ENCODE data around the gene PTPRD.

The PTPRD gene

GRCh38 chr9:8677741-8678140, 1935.1 kb downstream of the PTPRD start:
- Histone ChIP-seq H3K4me1 (ENCODE audit: control insufficient read depth, insufficient read depth, low read length) (0 out of 2 replicates have a peak, but pooled peaks cover 3% of the 10 kb centered on the region), H3K9me3 (ENCODE audit: control insufficient read depth, insufficient read depth, low read depth, low read length) (no peaks in the 10 kb centered on the region)

DNA sequence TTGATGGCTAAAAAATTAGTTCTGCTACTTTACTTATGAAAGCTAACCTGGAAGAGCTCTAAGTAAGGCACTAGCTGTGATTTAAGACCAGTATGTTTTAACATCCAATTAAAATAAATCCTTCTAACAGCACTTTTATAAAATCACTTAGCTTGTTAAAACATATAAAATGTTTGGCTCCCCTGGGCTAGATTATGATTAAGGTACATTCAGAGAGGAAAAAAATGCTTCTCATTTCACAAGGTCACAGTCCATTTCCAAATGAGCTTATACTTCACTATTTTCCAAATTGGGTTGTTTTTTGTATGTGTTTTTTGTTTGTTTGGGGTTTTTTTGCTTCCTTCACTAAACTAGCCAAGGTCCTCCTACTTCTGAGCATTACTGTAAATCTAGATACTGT, 1938.3 kb downstream of the PTPRD start:
- Histone ChIP-seq H3K9me3 (ENCODE audit: control insufficient read depth, insufficient read depth, low read depth, low read length) (no peaks in the 10 kb centered on the region), H3K4me1 (ENCODE audit: control insufficient read depth, insufficient read depth, low read length) (0 out of 2 replicates have a peak, but pooled peaks cover 3% of the 10 kb centered on the region), H3K4me3 (ENCODE audit: low read depth, low read length) (no peak overlapping the region), H3K36me3 (ENCODE audit: control insufficient read depth in 2 of 2, insufficient read depth in 1 of 2, low read length in 2 of 2) (no peaks in the 10 kb centered on the region), H3K27ac (ENCODE audit: extremely low read depth, low read depth, low read length) (no peak overlapping the region)
- CTCF ChIA-PET = interaction anchor here (0.9 to 1.5 kb wide), 3 partner anchors 9 to 177 kb away, joined by 3 to 5 read pairs (median 4); no protein-coding TSS in a partner anchor
- TF ChIP-seq, protein P1, sequence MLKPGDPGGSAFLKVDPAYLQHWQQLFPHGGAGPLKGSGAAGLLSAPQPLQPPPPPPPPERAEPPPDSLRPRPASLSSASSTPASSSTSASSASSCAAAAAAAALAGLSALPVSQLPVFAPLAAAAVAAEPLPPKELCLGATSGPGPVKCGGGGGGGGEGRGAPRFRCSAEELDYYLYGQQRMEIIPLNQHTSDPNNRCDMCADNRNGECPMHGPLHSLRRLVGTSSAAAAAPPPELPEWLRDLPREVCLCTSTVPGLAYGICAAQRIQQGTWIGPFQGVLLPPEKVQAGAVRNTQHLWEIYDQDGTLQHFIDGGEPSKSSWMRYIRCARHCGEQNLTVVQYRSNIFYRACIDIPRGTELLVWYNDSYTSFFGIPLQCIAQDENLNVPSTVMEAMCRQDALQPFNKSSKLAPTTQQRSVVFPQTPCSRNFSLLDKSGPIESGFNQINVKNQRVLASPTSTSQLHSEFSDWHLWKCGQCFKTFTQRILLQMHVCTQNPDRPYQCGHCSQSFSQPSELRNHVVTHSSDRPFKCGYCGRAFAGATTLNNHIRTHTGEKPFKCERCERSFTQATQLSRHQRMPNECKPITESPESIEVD (tag by site-specific recombination; IDR thresholded peaks at IDR 0.05) = peak; percentile 93
- TF ChIP-seq, protein P2, sequence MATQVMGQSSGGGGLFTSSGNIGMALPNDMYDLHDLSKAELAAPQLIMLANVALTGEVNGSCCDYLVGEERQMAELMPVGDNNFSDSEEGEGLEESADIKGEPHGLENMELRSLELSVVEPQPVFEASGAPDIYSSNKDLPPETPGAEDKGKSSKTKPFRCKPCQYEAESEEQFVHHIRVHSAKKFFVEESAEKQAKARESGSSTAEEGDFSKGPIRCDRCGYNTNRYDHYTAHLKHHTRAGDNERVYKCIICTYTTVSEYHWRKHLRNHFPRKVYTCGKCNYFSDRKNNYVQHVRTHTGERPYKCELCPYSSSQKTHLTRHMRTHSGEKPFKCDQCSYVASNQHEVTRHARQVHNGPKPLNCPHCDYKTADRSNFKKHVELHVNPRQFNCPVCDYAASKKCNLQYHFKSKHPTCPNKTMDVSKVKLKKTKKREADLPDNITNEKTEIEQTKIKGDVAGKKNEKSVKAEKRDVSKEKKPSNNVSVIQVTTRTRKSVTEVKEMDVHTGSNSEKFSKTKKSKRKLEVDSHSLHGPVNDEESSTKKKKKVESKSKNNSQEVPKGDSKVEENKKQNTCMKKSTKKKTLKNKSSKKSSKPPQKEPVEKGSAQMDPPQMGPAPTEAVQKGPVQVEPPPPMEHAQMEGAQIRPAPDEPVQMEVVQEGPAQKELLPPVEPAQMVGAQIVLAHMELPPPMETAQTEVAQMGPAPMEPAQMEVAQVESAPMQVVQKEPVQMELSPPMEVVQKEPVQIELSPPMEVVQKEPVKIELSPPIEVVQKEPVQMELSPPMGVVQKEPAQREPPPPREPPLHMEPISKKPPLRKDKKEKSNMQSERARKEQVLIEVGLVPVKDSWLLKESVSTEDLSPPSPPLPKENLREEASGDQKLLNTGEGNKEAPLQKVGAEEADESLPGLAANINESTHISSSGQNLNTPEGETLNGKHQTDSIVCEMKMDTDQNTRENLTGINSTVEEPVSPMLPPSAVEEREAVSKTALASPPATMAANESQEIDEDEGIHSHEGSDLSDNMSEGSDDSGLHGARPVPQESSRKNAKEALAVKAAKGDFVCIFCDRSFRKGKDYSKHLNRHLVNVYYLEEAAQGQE (tag by site-specific recombination; IDR thresholded peaks at IDR 0.05) = no peak
- TF ChIP-seq OSR2 (tag by site-specific recombination; IDR thresholded peaks at IDR 0.05) = 0 out of 2 replicates have a peak, but pooled peaks have one; percentile 10
- TF ChIP-seq, protein P3, sequence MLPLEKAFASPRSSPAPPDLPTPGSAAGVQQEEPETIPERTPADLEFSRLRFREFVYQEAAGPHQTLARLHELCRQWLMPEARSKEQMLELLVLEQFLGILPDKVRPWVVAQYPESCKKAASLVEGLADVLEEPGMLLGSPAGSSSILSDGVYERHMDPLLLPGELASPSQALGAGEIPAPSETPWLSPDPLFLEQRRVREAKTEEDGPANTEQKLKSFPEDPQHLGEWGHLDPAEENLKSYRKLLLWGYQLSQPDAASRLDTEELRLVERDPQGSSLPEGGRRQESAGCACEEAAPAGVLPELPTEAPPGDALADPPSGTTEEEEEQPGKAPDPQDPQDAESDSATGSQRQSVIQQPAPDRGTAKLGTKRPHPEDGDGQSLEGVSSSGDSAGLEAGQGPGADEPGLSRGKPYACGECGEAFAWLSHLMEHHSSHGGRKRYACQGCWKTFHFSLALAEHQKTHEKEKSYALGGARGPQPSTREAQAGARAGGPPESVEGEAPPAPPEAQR (tag by site-specific recombination; IDR thresholded peaks at IDR 0.05) = no peak
- TF ChIP-seq ZNF48 (tag by site-specific recombination; IDR thresholded peaks at IDR 0.05) = no peak
- POLR2A ChIA-PET = no interaction called here

More at GRCh38 chr9:8677741-8678140, 1935.1 kb downstream of the PTPRD start:
- no peak overlapping the region for H3K27ac ChIP-seq (ENCODE audit: extremely low read depth, low read depth, low read length)
- no peak overlapping the region for H3K4me3 ChIP-seq (ENCODE audit: low read depth, low read length)
- ChIA-PET CTCF (no interaction called here), POLR2A (no interaction called here)
- TF ChIP-seq SALL2 (tag by site-specific recombination; IDR thresholded peaks at IDR 0.05; ENCODE audit: borderline replicate concordance) = no peak
- TF ChIP-seq ZIC2 (tag by site-specific recombination; IDR thresholded peaks at IDR 0.05) = peak; percentile 65
- TF ChIP-seq ZNF510 (tag by site-specific recombination; IDR thresholded peaks at IDR 0.05; ENCODE audit: insufficient replicate concordance) = no peak
- no peaks in the 10 kb centered on the region for H3K36me3 ChIP-seq (ENCODE audit: control insufficient read depth in 2 of 2, insufficient read depth in 1 of 2, low read length in 2 of 2)

DNA sequence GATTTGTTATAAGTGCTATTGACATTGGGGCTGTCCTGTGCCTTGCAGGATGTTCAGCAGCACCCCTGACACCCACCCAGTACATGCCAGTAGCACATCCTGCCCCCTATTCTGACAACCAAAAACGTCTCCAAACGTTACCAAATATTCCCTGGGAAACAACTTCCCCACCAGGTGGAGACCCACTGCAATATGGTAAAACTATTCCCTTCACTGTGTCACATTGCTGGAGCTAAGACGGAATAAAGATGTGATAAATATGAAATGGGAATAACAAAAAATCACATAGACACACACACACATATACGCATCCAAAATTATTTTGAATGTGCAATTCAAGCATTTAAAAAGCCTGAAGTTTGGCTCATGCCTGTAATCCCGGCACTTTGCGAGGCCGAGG, 1939.0 kb downstream of the PTPRD start:
- no peaks in the 10 kb centered on the region for H3K9me3 ChIP-seq (ENCODE audit: control insufficient read depth, insufficient read depth, low read depth, low read length)
- ChIA-PET CTCF (interaction anchor here (1.3 to 1.5 kb wide), 2 partner anchors 8 to 178 kb away, joined by 4 to 5 read pairs; no protein-coding TSS in a partner anchor), POLR2A (no interaction called here)
- H3K27ac ChIP-seq (ENCODE audit: extremely low read depth, low read depth, low read length) = no peak overlapping the region
- no peak overlapping the region for H3K4me3 ChIP-seq (ENCODE audit: low read depth, low read length)
- H3K36me3 ChIP-seq (ENCODE audit: control insufficient read depth in 2 of 2, insufficient read depth in 1 of 2, low read length in 2 of 2) = no peaks in the 10 kb centered on the region
- TF ChIP-seq ZNF76 (tag by site-specific recombination; IDR thresholded peaks at IDR 0.05; ENCODE audit: borderline replicate concordance, low read depth) (no peak), ZNF174 (tag by site-specific recombination; IDR thresholded peaks at IDR 0.05) (no peak), PRDM10 (tag by site-specific recombination; IDR thresholded peaks at IDR 0.05) (no peak), ZNF677 (tag by site-specific recombination; IDR thresholded peaks at IDR 0.05) (no peak), KLF8 (tag by site-specific recombination; IDR thresholded peaks at IDR 0.05) (no peak), ZNF707 (tag by site-specific recombination; IDR thresholded peaks at IDR 0.05) (no peak), ZNF292 (tag by site-specific recombination; IDR thresholded peaks at IDR 0.05; ENCODE audit: borderline replicate concordance, low read depth) (no peak)
- 0 out of 2 replicates have a peak, but pooled peaks cover 3% of the 10 kb centered on the region for H3K4me1 ChIP-seq (ENCODE audit: control insufficient read depth, insufficient read depth, low read length)
